Left lung (tissue), 10 donors: ENCODE measurements around the gene COG5. TPM values are rescaled to one million over a fixed set of nuclear protein-coding genes. Genes with fewer than 3 reads are reported as not detected.

ENCODE experiments used
- ATAC-seq: fragments of 200-7000 bp; cut with Tn5 transposase; one replicate; pipeline ENCODE4 v1.9.1; 2020; ENCODE audit warnings: moderate library complexity
- DNase-seq, 4 donors: peaks; one replicate each; pipeline ENCODE4 v3.0.0-alpha.2; 2013 to 2020
- H3K27ac ChIP-seq, 2 donors: fragments of 200-600 bp; sonication (generic) in 1 of 2; one replicate each; pipeline versions ENCODE4 v1.5.0 to v1.8.0; 2020 to 2021
- H3K27me3 ChIP-seq, 2 donors: fragments of 200-600 bp; sonication (generic) in 1 of 2; one replicate each; pipeline versions ENCODE4 v1.5.0 to v1.8.0; 2020 to 2021
- H3K36me3 ChIP-seq, 2 donors: fragments of 200-600 bp; sonication (generic) in 1 of 2; one replicate each; pipeline versions ENCODE4 v1.5.0 to v1.8.0; 2020 to 2021
- H3K4me1 ChIP-seq, 2 donors: fragments of 200-600 bp; one replicate each; pipeline ENCODE4 v1.8.0; 2021
- H3K4me3 ChIP-seq, 2 donors: fragments of 200-600 bp; sonication (generic) in 1 of 2; one replicate each; pipeline versions ENCODE4 v1.5.0 to v1.8.0; 2020 to 2021; ENCODE audit warnings: mild to moderate bottlenecking in 1 of 2
- H3K9me3 ChIP-seq, 2 donors: fragments of 200-600 bp; sonication (generic) in 1 of 2; one replicate each; pipeline versions ENCODE4 v1.5.0 to v1.8.0; 2020 to 2021
- CTCF ChIP-seq, 2 donors: fragments of 200-600 bp; sonication (generic) in 1 of 2; IDR thresholded peaks; one replicate each; pipeline versions ENCODE4 v1.5.0 to v1.8.0; 2021; ENCODE audit warnings: antibody characterized with exemption in 2 of 2
- intact Hi-C, 2 donors: fragments of 100-400 bp; cut with DNase I; formaldehyde crosslinking; loops; one replicate each; pipeline versions ENCODE4 v1.11.2 to v1.14.2; 2022
- polyA plus RNA-seq, 6 donors: library from polyadenylated mRNA; unstranded; fragments of 120-200 nt; gene quantifications; one replicate each; pipeline ENCODE4 v1.2.1, GENCODE V29; 2013; ENCODE audit not compliant: insufficient read length in 6 of 6
- total RNA-seq, 2 donors: library from RNA; stranded (reverse); fragmentation: NEBNext Ultra II Directional; extraction: Animal tissue kit (Norgen Biotek cat#: 25700); gene quantifications; one replicate each; pipeline ENCODE4 v1.2.1, GENCODE V29; 2021
- donor health status: DM: no; HTN: yes; CAD: no.
- donor health status: DM: no; HTN: no; CAD: no.

COG5 gene
- total and polyA plus RNA-seq, 8 donors: 26.9 to 42.6 (median 33.4) TPM

- no peak overlapping the region for H3K4me3 ChIP-seq
- TF ChIP-seq CTCF (IDR thresholded peaks at IDR 0.05): no peak
- no peak for ATAC-seq
- H3K36me3 ChIP-seq: no peaks in the 10 kb centered on the region
- peaks cover 0 to 3% of the 10 kb centered on the region in 2 donors for H3K9me3 ChIP-seq
- no peaks in the 10 kb centered on the region for H3K27me3 ChIP-seq
- intact Hi-C loops: no loop called here
- H3K27ac ChIP-seq: no peak overlapping the region
- no peak for DNase-seq
- H3K4me1 ChIP-seq: no peaks in the 10 kb centered on the region
These were observed 133.7 kb downstream of the COG5 start for GRCh38 chr7:107430057-107430456.

GRCh38 chr7:107428642-107429041 is 135.1 kb downstream of the COG5 start:
- intact Hi-C loops: no loop called here
- no peak for TF ChIP-seq CTCF (IDR thresholded peaks at IDR 0.05)
- Histone ChIP-seq H3K9me3 (peaks cover 0 to 3% of the 10 kb centered on the region in 2 donors), H3K4me3 (no peak overlapping the region), H3K36me3 (no peaks in the 10 kb centered on the region), H3K27me3 (no peaks in the 10 kb centered on the region), H3K27ac (no peak overlapping the region), H3K4me1 (no peaks in the 10 kb centered on the region)
- ATAC-seq (no peak), DNase-seq (no peak)

- Histone ChIP-seq H3K4me3 (no peak overlapping the region), H3K36me3 (no peaks in the 10 kb centered on the region), H3K9me3 (no peaks in the 10 kb centered on the region), H3K27ac (no peak overlapping the region), H3K27me3 (no peaks in the 10 kb centered on the region), H3K4me1 (no peaks in the 10 kb centered on the region)
- intact Hi-C loops: no loop called here
- DNase-seq (peak in 1 of 4 donors; percentile 37), ATAC-seq (no peak)
- TF ChIP-seq CTCF (IDR thresholded peaks at IDR 0.05): no peak
These were observed 136.3 kb downstream of the COG5 start for GRCh38 chr7:107427462-107427861.

GRCh38 chr7:107414198-107414597 is 149.5 kb downstream of the COG5 start:
- Histone ChIP-seq H3K4me1 (no peaks in the 10 kb centered on the region), H3K36me3 (peaks cover 0 to 10% of the 10 kb centered on the region in 2 donors), H3K4me3 (no peak overlapping the region), H3K27me3 (no peaks in the 10 kb centered on the region), H3K9me3 (no peaks in the 10 kb centered on the region), H3K27ac (no peak overlapping the region)
- no peak for TF ChIP-seq CTCF (IDR thresholded peaks at IDR 0.05)
- DNase-seq (no peak), ATAC-seq (no peak)
- intact Hi-C loops: no loop called here

GRCh38 chr7:107408349-107408748 is 155.4 kb downstream of the COG5 start:
- intact Hi-C loops: no loop called here
- no peak overlapping the region for H3K4me3 ChIP-seq
- no peaks in the 10 kb centered on the region for H3K9me3 ChIP-seq
- H3K27me3 ChIP-seq: no peaks in the 10 kb centered on the region
- no peak for ATAC-seq
- H3K4me1 ChIP-seq: no peaks in the 10 kb centered on the region
- no peak for TF ChIP-seq CTCF (IDR thresholded peaks at IDR 0.05)
- DNase-seq: no peak
- peaks cover 0 to 10% of the 10 kb centered on the region in 2 donors for H3K36me3 ChIP-seq
- no peak overlapping the region for H3K27ac ChIP-seq
